Measurements from ENCODE around the gene ERGIC1. TPM values are rescaled to one million over a fixed set of nuclear protein-coding genes. Genes with fewer than 3 reads are reported as not detected.

Gene ERGIC1
- total RNA-seq, 1 experiment from 2014 or later: 89.8 TPM

- Mint-ChIP-seq H3K27ac (peak overlapping the region; percentile 38; the same call in 1 of the 2 replicates), H3K36me3 (peaks cover 32% of the 10 kb centered on the region), H3K9me3 (no peaks in the 10 kb centered on the region), H3K27me3 (ENCODE audit: low read depth) (no peaks in the 10 kb centered on the region), H3K4me3 (no peak overlapping the region), H3K4me1 (no peaks in the 10 kb centered on the region)
- DNase-seq (ENCODE audit: low spot score) (no peak), ATAC-seq (no peak)
- TF ChIP-seq ZNF425 (CRISPR knock-in tag; conservative IDR thresholded peaks at IDR 0.05) (no peak), GABPB1 (CRISPR knock-in tag; IDR thresholded peaks at IDR 0.05) (no peak), GTF2I (CRISPR knock-in tag; conservative IDR thresholded peaks at IDR 0.05) (no peak), AR (CRISPR knock-in tag; IDR thresholded peaks at IDR 0.05) (no peak), ATF6 (CRISPR knock-in tag; IDR thresholded peaks at IDR 0.05) (no peak), ZNF121 (CRISPR knock-in tag; IDR thresholded peaks at IDR 0.05) (no peak), E2F5 (CRISPR knock-in tag; IDR thresholded peaks at IDR 0.05) (no peak), NFATC4 (CRISPR knock-in tag; IDR thresholded peaks at IDR 0.05) (no peak), FOXP4 (CRISPR knock-in tag; IDR thresholded peaks at IDR 0.05) (no peak), ZNF219 (CRISPR knock-in tag; IDR thresholded peaks at IDR 0.05; ENCODE audit: borderline replicate concordance) (no peak), JAZF1 (CRISPR knock-in tag; IDR thresholded peaks at IDR 0.05) (no peak), ZNF263 (CRISPR knock-in tag; IDR thresholded peaks at IDR 0.05; ENCODE audit: low read depth) (no peak), GRHL2 (CRISPR knock-in tag; IDR thresholded peaks at IDR 0.05; ENCODE audit: insufficient replicate concordance, severe bottlenecking) (no peak), ATF2 (CRISPR knock-in tag; IDR thresholded peaks at IDR 0.05; ENCODE audit: borderline replicate concordance, low read depth) (no peak), IRF1 (CRISPR knock-in tag; IDR thresholded peaks at IDR 0.05) (no peak)
- ChIA-PET CTCF (interaction anchor here (1.0 to 1.9 kb wide), 2 partner anchors 44 to 180 kb away, joined by 3 to 4 read pairs; no protein-coding TSS in a partner anchor), POLR2A (no interaction called here)
Observed at GRCh38 chr5:172894767-172895388, 60.8 kb downstream of the ERGIC1 start.
